Endodermal cell (in vitro differentiated cells): ENCODE data around the gene ERP27. TPM values are rescaled to one million over a fixed set of nuclear protein-coding genes. Genes with fewer than 3 reads are reported as not detected.

ENCODE experiments used
- DNase-seq: peaks from one replicate; pipeline ENCODE4 v3.0.0-alpha.2; 2017
- H3K27ac ChIP-seq: 2 replicates; pipeline ENCODE4 v1.5.1; 2013; ENCODE audit warnings: mild to moderate bottlenecking, low read depth, low read length, moderate library complexity
- H3K27me3 ChIP-seq: 2 replicates; pipeline ENCODE4 v1.6.1; 2013; ENCODE audit warnings: mild to moderate bottlenecking, low read length, moderate library complexity; ENCODE audit not compliant: insufficient read depth, control insufficient read depth, poor library complexity, severe bottlenecking
- H3K36me3 ChIP-seq: 2 replicates; pipeline ENCODE4 v1.7.0; 2013; ENCODE audit warnings: mild to moderate bottlenecking, low read length, moderate library complexity; ENCODE audit not compliant: control insufficient read depth, insufficient read depth
- H3K4me1 ChIP-seq: one replicate; pipeline ENCODE4 v1.7.0; 2013; ENCODE audit warnings: low read length; ENCODE audit not compliant: control insufficient read depth, insufficient read depth
- H3K4me3 ChIP-seq: 2 replicates; pipeline ENCODE4 v1.5.1; 2013; ENCODE audit warnings: mild to moderate bottlenecking, low read length, moderate library complexity
- H3K9ac ChIP-seq: 2 replicates; pipeline ENCODE4 v1.6.1; 2013; ENCODE audit warnings: mild to moderate bottlenecking, low read length, moderate library complexity; ENCODE audit not compliant: poor library complexity, severe bottlenecking; ENCODE audit errors: extremely low read depth
- H3K9me3 ChIP-seq: 2 replicates; pipeline ENCODE4 v1.6.1; 2013; ENCODE audit warnings: mild to moderate bottlenecking, low read length, moderate library complexity; ENCODE audit not compliant: control insufficient read depth
- H3K27ac Mint-ChIP-seq: 2 replicates; pipeline ENCODE4 v1.8.0; 2020; ENCODE audit warnings: mixed read lengths
- H3K27me3 Mint-ChIP-seq: 2 replicates; pipeline ENCODE4 v1.8.0; 2021; ENCODE audit warnings: mild to moderate bottlenecking, mixed read lengths; ENCODE audit not compliant: insufficient read depth
- H3K36me3 Mint-ChIP-seq: 2 replicates; pipeline ENCODE4 v1.8.0; 2020; ENCODE audit warnings: low read depth, mixed read lengths
- H3K4me1 Mint-ChIP-seq: 2 replicates; pipeline ENCODE4 v1.8.0; 2020; ENCODE audit warnings: mixed read lengths
- H3K4me3 Mint-ChIP-seq: 2 replicates; pipeline ENCODE4 v1.8.0; 2020; ENCODE audit warnings: mild to moderate bottlenecking, moderate library complexity, mixed read lengths
- H3K9me3 Mint-ChIP-seq: 2 replicates; pipeline ENCODE4 v1.8.0; 2020; ENCODE audit warnings: mild to moderate bottlenecking, mixed read lengths
- whole genome bisulfite sequencing, 2 experiments: methylation state at CpG; one replicate each; pipeline versions ENCODE4 v1.1.5 to v1.1.7; 2013; ENCODE audit warnings: missing lambda C conversion rate in 2 of 2, mixed read lengths in 1 of 2; ENCODE audit not compliant: insufficient coverage in 1 of 2, insufficient read length in 1 of 2; 5-methylcytosine and 5-hydroxymethylcytosine counted together
- total RNA-seq, 2 donors: library from RNA; stranded (reverse); fragmentation: NEBNext Ultra II Directional in 1 of 2; extraction: Animal tissue kit (Norgen Biotek cat#: 25700) in 1 of 2; gene quantifications; 2 replicates in 1 of 2; 3 replicates in 1 of 2; pipeline ENCODE4 v1.2.1, GENCODE V29; 2021
- TF ChIP-seq, protein P1 (sequence below): fragments of 200-600 bp; sonication (generic); conservative IDR thresholded peaks from 2 replicates; pipeline ENCODE4 v1.5.0; 2021; ENCODE audit warnings: antibody characterized with exemption, mild to moderate bottlenecking

ERP27 gene
- total RNA-seq, 2 donors from 2014 or later: 0.15 to 0.22 TPM

DNA sequence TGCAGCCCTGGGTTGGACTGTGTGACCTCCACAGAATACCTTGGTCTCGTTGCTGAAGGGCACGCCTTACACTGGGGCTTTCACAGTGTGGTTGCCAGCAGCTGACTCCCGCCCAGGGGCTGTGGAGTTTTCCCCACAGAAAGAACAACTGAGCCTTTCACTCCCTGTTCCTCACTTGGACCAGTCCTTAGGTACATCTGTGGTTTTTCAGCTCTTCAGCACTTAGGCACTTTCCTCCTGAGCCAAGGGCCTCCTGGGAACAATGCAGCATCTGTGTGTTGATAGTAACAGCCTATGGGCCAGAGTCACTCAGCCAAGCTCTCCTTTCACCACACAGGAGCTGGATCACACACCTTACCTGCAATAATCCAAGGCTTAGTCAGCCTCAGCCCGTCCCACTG is 25.0 kb downstream of the ERP27 start:
- 80 to 91% methylated on average over 2 to 4 of the region's 4 CpGs for WGBS, 2 experiments
- Mint-ChIP-seq H3K36me3 (no peaks in the 10 kb centered on the region), H3K27ac (no peak overlapping the region)

DNA sequence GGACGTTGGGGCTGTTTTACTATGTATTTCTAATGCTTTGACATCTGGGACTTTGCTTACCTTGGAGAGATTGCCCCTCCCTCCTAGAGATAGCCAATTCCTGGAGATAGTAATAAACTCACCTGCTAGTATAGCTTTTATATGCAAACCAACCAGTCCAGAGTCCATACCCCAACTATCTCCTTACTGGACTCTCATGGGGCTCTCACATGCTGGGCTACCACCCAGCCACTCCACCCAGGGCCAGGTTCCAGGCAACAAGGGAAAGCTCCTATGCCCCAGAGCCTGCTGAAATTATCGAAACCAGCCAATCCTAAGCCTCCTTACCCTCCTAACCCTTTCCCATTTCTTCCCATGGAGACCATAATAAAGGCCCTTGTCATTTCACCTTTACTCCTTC is 27.2 kb downstream of the ERP27 start:
- Mint-ChIP-seq H3K9me3 (no peaks in the 10 kb centered on the region), H3K4me1 (peaks cover 9% of the 10 kb centered on the region), H3K36me3 (no peaks in the 10 kb centered on the region), H3K27me3 (no peaks in the 10 kb centered on the region), H3K27ac (no peak overlapping the region), H3K4me3 (no peak overlapping the region)
- WGBS, 2 experiments: 91% methylated on average over 2 of the region's 2 CpGs; no CpG with 5 or more reads in 1 of the 2 experiments
- H3K27ac ChIP-seq: no peak overlapping the region
- H3K4me1 ChIP-seq: no peaks in the 10 kb centered on the region
- H3K9ac ChIP-seq: no peak overlapping the region
- H3K27me3 ChIP-seq: no peaks in the 10 kb centered on the region
- no peaks in the 10 kb centered on the region for H3K36me3 ChIP-seq
- DNase-seq: no peak
- TF ChIP-seq, protein P1, sequence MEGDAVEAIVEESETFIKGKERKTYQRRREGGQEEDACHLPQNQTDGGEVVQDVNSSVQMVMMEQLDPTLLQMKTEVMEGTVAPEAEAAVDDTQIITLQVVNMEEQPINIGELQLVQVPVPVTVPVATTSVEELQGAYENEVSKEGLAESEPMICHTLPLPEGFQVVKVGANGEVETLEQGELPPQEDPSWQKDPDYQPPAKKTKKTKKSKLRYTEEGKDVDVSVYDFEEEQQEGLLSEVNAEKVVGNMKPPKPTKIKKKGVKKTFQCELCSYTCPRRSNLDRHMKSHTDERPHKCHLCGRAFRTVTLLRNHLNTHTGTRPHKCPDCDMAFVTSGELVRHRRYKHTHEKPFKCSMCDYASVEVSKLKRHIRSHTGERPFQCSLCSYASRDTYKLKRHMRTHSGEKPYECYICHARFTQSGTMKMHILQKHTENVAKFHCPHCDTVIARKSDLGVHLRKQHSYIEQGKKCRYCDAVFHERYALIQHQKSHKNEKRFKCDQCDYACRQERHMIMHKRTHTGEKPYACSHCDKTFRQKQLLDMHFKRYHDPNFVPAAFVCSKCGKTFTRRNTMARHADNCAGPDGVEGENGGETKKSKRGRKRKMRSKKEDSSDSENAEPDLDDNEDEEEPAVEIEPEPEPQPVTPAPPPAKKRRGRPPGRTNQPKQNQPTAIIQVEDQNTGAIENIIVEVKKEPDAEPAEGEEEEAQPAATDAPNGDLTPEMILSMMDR: no peak
- no peaks in the 10 kb centered on the region for H3K9me3 ChIP-seq
- H3K4me3 ChIP-seq: no peak overlapping the region

More for the DNA sequence above, 25.0 kb downstream of the ERP27 start:
- peaks cover 2% of the 10 kb centered on the region for H3K4me1 Mint-ChIP-seq
- DNase-seq: peak; percentile 62
- TF ChIP-seq, protein P1: no peak
- Histone ChIP-seq H3K4me3 (no peak overlapping the region), H3K27me3 (no peaks in the 10 kb centered on the region), H3K9me3 (no peaks in the 10 kb centered on the region), H3K4me1 (no peaks in the 10 kb centered on the region), H3K9ac (no peak overlapping the region), H3K36me3 (no peaks in the 10 kb centered on the region), H3K27ac (no peak overlapping the region)
- no peak overlapping the region for H3K4me3 Mint-ChIP-seq
- H3K27me3 Mint-ChIP-seq: no peaks in the 10 kb centered on the region
- H3K9me3 Mint-ChIP-seq: no peaks in the 10 kb centered on the region

DNA sequence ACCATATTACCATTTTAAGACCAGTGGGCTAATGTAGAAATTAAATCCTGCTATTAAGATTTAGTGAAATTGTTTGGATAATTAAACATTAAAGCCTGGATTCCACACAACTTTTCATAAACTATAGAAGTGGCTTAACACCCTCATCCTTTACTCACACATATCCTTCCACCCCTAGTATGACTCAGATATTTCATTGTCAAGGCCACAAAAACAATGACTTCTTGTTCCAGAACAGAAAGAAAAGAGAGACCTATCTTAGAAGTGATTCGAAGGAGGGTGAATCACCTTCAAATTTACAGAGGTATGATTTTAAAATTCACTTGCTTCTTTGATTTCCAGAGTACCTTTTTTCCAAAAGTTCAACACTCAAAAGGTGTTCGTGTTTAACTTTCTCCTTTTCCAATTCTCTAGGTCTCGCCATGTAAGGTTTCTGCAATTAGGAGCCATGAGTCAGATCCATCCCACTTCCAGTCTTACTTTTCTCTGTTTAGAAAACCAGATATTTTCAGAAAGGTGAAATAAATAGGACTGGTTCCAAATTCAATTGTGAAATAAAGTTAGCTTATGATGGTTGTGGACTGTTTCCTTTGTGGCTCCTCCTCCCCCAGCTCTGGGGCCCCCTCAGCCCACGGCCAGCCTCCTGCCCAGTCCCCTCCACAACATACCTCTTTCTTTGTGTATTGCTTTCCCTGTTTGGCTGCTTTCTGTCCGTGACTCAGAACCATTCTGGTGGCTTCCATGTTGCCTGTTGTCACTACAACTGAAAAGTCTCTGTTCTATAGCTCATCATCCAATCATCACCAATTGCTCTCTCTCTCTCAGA is 28.0 kb downstream of the ERP27 start:
- Mint-ChIP-seq H3K4me1 (peaks cover 8% of the 10 kb centered on the region), H3K4me3 (no peak overlapping the region), H3K9me3 (no peaks in the 10 kb centered on the region), H3K27ac (no peak overlapping the region), H3K27me3 (no peaks in the 10 kb centered on the region), H3K36me3 (no peaks in the 10 kb centered on the region)
- Histone ChIP-seq H3K36me3 (no peaks in the 10 kb centered on the region), H3K4me1 (no peaks in the 10 kb centered on the region), H3K9ac (no peak overlapping the region), H3K27me3 (no peaks in the 10 kb centered on the region), H3K4me3 (no peak overlapping the region), H3K9me3 (no peaks in the 10 kb centered on the region), H3K27ac (no peak overlapping the region)
- TF ChIP-seq, protein P1: no peak
- DNase-seq: no peak
- 90 to 92% methylated on average over 3 to 5 of the region's 5 CpGs for WGBS, 2 experiments
